ENCODE data around the gene BTNL9.

BTNL9 gene

GRCh38 chr5:181042722-181043121 is 2.7 kb downstream of the BTNL9 start:
- TF ChIP-seq POLR2AphosphoS5 (IDR thresholded peaks at IDR 0.05; ENCODE audit: low read depth, low read length) (no peak), FOXP2 (optimal IDR thresholded peaks at IDR 0.05; ENCODE audit: borderline replicate concordance, extremely low read depth, extremely low read length, insufficient read depth) (no peak), SIN3A (IDR thresholded peaks at IDR 0.05; ENCODE audit: borderline replicate concordance, insufficient read depth, low read length) (no peak), REST (IDR thresholded peaks at IDR 0.05; ENCODE audit: insufficient read depth in 1 of 2, low read depth in 2 of 2, low read length in 2 of 2) (no peak), TAF1 (IDR thresholded peaks at IDR 0.05; ENCODE audit: borderline replicate concordance, insufficient read depth, low read length) (no peak)

GRCh38 chr5:181043285-181044092 is 3.4 kb downstream of the BTNL9 start:
- TF ChIP-seq SIN3A (IDR thresholded peaks at IDR 0.05; ENCODE audit: borderline replicate concordance, insufficient read depth, low read length) (no peak), FOXP2 (optimal IDR thresholded peaks at IDR 0.05; ENCODE audit: borderline replicate concordance, extremely low read depth, extremely low read length, insufficient read depth) (no peak), POLR2AphosphoS5 (IDR thresholded peaks at IDR 0.05; ENCODE audit: low read depth, low read length) (no peak), TAF1 (IDR thresholded peaks at IDR 0.05; ENCODE audit: borderline replicate concordance, insufficient read depth, low read length) (no peak), REST (IDR thresholded peaks at IDR 0.05; ENCODE audit: insufficient read depth in 1 of 2, low read depth in 2 of 2, low read length in 2 of 2) (no peak)

- TF ChIP-seq TAF1 (IDR thresholded peaks at IDR 0.05; ENCODE audit: borderline replicate concordance, insufficient read depth, low read length) (no peak), POLR2AphosphoS5 (IDR thresholded peaks at IDR 0.05; ENCODE audit: low read depth, low read length) (no peak), SIN3A (IDR thresholded peaks at IDR 0.05; ENCODE audit: borderline replicate concordance, insufficient read depth, low read length) (no peak), FOXP2 (optimal IDR thresholded peaks at IDR 0.05; ENCODE audit: borderline replicate concordance, extremely low read depth, extremely low read length, insufficient read depth) (no peak), REST (IDR thresholded peaks at IDR 0.05; ENCODE audit: insufficient read depth in 1 of 2, low read depth in 2 of 2, low read length in 2 of 2) (no peak)
These were observed 4.1 kb downstream of the BTNL9 start for GRCh38 chr5:181044093-181044599.

- no peak for TF ChIP-seq REST (IDR thresholded peaks at IDR 0.05; ENCODE audit: insufficient read depth in 1 of 2, low read depth in 2 of 2, low read length in 2 of 2)
These were observed 4.7 kb downstream of the BTNL9 start for GRCh38 chr5:181044662-181045305.
